ENCODE measurements around the gene LRCH1. TPM values are rescaled to one million over a fixed set of nuclear protein-coding genes. Genes with fewer than 3 reads are reported as not detected.

LRCH1 gene
- polyA plus RNA-seq, 1 of the 3 experiments (the other 2 are of a cell fraction) = 5.5 TPM

DNA sequence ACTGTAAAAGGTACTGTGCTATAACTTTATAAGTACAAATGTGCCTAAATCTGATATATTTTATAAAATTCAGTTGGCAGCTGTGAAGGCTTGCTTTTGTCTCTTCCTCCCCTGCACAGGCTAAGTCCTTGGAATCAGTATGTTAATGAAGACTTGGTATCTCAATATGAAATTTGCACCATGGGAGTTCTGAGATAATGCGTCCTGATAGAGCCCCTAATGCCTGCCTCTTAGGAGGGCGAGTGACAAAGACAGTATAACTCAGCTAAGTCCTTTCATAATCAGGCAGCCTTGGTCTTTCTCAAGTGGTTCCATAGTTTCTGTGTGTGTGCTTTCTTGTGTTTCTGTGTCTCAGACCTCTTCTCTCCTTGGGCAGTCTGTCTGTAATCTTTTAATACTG, 14.7 kb downstream of the LRCH1 start:
- Histone ChIP-seq H3K36me3 (replicated peaks in 1 of 2; ENCODE audit: control insufficient read depth in 1 of 2, insufficient read depth in 2 of 2, low read length in 1 of 2) (peaks cover 0 to 4% of the 10 kb centered on the region in 2 experiments), H3K9me3 (no peaks in the 10 kb centered on the region), H3K79me2 (ENCODE audit: insufficient read depth) (peaks cover 96% of the 10 kb centered on the region), H3F3A (replicated peaks; ENCODE audit: insufficient read depth) (no peaks in the 10 kb centered on the region), H3K4me2 (no peak overlapping the region), H3K9ac (no peak overlapping the region), H3K4me1 (ENCODE audit: control insufficient read depth in 1 of 2, insufficient read depth in 2 of 2, low read depth in 1 of 2, low read length in 1 of 2) (peaks cover 14 to 17% of the 10 kb centered on the region in 2 experiments; a peak in 3 of 4 replicates), H2AFZ (ENCODE audit: low read depth) (no peak overlapping the region), H3K4me3 (ENCODE audit: low read depth in 2 of 2, low read length in 1 of 2) (no peak overlapping the region), H4K20me1 (ENCODE audit: insufficient read depth) (peaks cover 61% of the 10 kb centered on the region), H3K27me3 (ENCODE audit: insufficient read depth) (no peaks in the 10 kb centered on the region), H3K9me2 (no peaks in the 10 kb centered on the region), H3K27ac (ENCODE audit: low read depth in 2 of 2, low read length in 1 of 2) (no peak overlapping the region)
- TF ChIP-seq, protein P1, sequence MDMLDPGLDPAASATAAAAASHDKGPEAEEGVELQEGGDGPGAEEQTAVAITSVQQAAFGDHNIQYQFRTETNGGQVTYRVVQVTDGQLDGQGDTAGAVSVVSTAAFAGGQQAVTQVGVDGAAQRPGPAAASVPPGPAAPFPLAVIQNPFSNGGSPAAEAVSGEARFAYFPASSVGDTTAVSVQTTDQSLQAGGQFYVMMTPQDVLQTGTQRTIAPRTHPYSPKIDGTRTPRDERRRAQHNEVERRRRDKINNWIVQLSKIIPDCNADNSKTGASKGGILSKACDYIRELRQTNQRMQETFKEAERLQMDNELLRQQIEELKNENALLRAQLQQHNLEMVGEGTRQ (IDR thresholded peaks at IDR 0.05; ENCODE audit: borderline replicate concordance, low read depth, low read length) = no peak
- TF ChIP-seq, protein P2, sequence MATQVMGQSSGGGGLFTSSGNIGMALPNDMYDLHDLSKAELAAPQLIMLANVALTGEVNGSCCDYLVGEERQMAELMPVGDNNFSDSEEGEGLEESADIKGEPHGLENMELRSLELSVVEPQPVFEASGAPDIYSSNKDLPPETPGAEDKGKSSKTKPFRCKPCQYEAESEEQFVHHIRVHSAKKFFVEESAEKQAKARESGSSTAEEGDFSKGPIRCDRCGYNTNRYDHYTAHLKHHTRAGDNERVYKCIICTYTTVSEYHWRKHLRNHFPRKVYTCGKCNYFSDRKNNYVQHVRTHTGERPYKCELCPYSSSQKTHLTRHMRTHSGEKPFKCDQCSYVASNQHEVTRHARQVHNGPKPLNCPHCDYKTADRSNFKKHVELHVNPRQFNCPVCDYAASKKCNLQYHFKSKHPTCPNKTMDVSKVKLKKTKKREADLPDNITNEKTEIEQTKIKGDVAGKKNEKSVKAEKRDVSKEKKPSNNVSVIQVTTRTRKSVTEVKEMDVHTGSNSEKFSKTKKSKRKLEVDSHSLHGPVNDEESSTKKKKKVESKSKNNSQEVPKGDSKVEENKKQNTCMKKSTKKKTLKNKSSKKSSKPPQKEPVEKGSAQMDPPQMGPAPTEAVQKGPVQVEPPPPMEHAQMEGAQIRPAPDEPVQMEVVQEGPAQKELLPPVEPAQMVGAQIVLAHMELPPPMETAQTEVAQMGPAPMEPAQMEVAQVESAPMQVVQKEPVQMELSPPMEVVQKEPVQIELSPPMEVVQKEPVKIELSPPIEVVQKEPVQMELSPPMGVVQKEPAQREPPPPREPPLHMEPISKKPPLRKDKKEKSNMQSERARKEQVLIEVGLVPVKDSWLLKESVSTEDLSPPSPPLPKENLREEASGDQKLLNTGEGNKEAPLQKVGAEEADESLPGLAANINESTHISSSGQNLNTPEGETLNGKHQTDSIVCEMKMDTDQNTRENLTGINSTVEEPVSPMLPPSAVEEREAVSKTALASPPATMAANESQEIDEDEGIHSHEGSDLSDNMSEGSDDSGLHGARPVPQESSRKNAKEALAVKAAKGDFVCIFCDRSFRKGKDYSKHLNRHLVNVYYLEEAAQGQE (IDR thresholded peaks at IDR 0.05; ENCODE audit: low read depth, low read length) = no peak
- TF ChIP-seq JUND (IDR thresholded peaks at IDR 0.05) = no peak
- no peak for TF ChIP-seq ELF1 (IDR thresholded peaks at IDR 0.05)
- no peak for TF ChIP-seq FOXJ3 (CRISPR knock-in tag; IDR thresholded peaks at IDR 0.05)
- TF ChIP-seq SMC3 (IDR thresholded peaks at IDR 0.05; ENCODE audit: low read depth, low read length) = no peak
- no peak for TF ChIP-seq EP300 (IDR thresholded peaks at IDR 0.05; ENCODE audit: borderline replicate concordance in 1 of 2, low read depth in 1 of 2, low read length in 1 of 2)
- TF ChIP-seq TAF1 (IDR thresholded peaks at IDR 0.05; ENCODE audit: borderline replicate concordance, low read depth, low read length) = no peak
- TF ChIP-seq CTCF (IDR thresholded peaks at IDR 0.05) = no peak
- ChIA-PET POLR2A (no interaction called here), CTCF (no interaction called here)
- DNase-seq = no peak
- WGBS (ENCODE audit: low lambda C conversion rate) = 100% methylated on average over 2 of the region's 2 CpGs

DNA sequence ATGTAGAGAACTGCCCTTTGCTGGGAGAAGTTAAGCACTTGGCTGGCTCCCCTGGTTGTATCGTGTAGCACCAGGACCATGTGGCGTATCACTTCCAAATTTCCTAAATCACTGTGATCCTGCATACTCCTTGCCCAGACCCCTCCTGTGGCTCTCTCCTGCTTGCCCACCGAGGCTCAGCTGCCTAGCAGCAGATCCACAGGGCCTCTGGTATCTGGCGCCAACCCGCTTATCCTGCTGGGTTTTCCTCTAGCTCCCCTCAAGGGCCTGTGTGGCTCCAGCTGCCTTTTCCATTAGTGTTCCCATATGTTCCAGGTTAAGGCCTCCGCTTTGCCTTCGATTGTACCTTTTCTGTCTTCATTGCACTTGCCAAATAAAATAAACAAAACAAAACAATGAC, 16.5 kb downstream of the LRCH1 start:
- Histone ChIP-seq H3K27me3 (ENCODE audit: insufficient read depth) (no peaks in the 10 kb centered on the region), H3K27ac (ENCODE audit: low read depth in 2 of 2, low read length in 1 of 2) (no peak overlapping the region), H3K4me2 (no peak overlapping the region), H4K20me1 (ENCODE audit: insufficient read depth) (peaks cover 51% of the 10 kb centered on the region), H3K36me3 (replicated peaks in 1 of 2; ENCODE audit: control insufficient read depth in 1 of 2, insufficient read depth in 2 of 2, low read length in 1 of 2) (no peaks in the 10 kb centered on the region), H3K9ac (no peak overlapping the region), H2AFZ (ENCODE audit: low read depth) (no peak overlapping the region), H3K9me3 (no peaks in the 10 kb centered on the region), H3F3A (replicated peaks; ENCODE audit: insufficient read depth) (no peaks in the 10 kb centered on the region), H3K9me2 (no peaks in the 10 kb centered on the region), H3K79me2 (ENCODE audit: insufficient read depth) (peaks cover 90% of the 10 kb centered on the region), H3K4me3 (ENCODE audit: low read depth in 2 of 2, low read length in 1 of 2) (no peak overlapping the region), H3K4me1 (ENCODE audit: control insufficient read depth in 1 of 2, insufficient read depth in 2 of 2, low read depth in 1 of 2, low read length in 1 of 2) (peaks cover 14 to 17% of the 10 kb centered on the region in 2 experiments; a peak in 3 of 4 replicates)
- 88% methylated on average over 7 of the region's 7 CpGs for WGBS (ENCODE audit: low lambda C conversion rate)
- CTCF ChIA-PET = interaction anchor here (0.9 to 2.7 kb wide), 3 partner anchors 18 to 152 kb away, joined by 3 to 7 read pairs (median 5); no protein-coding TSS in a partner anchor
- DNase-seq = peak; percentile 44
- POLR2A ChIA-PET = no interaction called here
- TF ChIP-seq FOXJ3 (CRISPR knock-in tag; IDR thresholded peaks at IDR 0.05) (no peak), POLR2AphosphoS5 (IDR thresholded peaks at IDR 0.05; ENCODE audit: low read depth, low read length) (no peak), JUND (IDR thresholded peaks at IDR 0.05) (no peak), GABPA (IDR thresholded peaks at IDR 0.05; ENCODE audit: low read depth) (no peak), TAF1 (IDR thresholded peaks at IDR 0.05; ENCODE audit: borderline replicate concordance, low read depth, low read length) (no peak), EP300 (IDR thresholded peaks at IDR 0.05; ENCODE audit: borderline replicate concordance in 1 of 2, low read depth in 1 of 2, low read length in 1 of 2) (no peak), USF1 (IDR thresholded peaks at IDR 0.05; ENCODE audit: borderline replicate concordance, low read depth) (no peak)
- TF ChIP-seq, protein P3, sequence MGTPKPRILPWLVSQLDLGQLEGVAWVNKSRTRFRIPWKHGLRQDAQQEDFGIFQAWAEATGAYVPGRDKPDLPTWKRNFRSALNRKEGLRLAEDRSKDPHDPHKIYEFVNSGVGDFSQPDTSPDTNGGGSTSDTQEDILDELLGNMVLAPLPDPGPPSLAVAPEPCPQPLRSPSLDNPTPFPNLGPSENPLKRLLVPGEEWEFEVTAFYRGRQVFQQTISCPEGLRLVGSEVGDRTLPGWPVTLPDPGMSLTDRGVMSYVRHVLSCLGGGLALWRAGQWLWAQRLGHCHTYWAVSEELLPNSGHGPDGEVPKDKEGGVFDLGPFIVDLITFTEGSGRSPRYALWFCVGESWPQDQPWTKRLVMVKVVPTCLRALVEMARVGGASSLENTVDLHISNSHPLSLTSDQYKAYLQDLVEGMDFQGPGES (IDR thresholded peaks at IDR 0.05; ENCODE audit: low read depth, low read length) = no peak
- TF ChIP-seq, protein P4, sequence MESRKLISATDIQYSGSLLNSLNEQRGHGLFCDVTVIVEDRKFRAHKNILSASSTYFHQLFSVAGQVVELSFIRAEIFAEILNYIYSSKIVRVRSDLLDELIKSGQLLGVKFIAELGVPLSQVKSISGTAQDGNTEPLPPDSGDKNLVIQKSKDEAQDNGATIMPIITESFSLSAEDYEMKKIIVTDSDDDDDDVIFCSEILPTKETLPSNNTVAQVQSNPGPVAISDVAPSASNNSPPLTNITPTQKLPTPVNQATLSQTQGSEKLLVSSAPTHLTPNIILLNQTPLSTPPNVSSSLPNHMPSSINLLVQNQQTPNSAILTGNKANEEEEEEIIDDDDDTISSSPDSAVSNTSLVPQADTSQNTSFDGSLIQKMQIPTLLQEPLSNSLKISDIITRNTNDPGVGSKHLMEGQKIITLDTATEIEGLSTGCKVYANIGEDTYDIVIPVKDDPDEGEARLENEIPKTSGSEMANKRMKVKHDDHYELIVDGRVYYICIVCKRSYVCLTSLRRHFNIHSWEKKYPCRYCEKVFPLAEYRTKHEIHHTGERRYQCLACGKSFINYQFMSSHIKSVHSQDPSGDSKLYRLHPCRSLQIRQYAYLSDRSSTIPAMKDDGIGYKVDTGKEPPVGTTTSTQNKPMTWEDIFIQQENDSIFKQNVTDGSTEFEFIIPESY (IDR thresholded peaks at IDR 0.05; ENCODE audit: borderline replicate concordance, low read depth) = no peak
- TF ChIP-seq, protein P1 (IDR thresholded peaks at IDR 0.05; ENCODE audit: borderline replicate concordance, low read depth, low read length) = no peak

Measured in SK-N-SH (cell line).